Suppressor macrophage treated with lipopolysaccharide for 4 hours (primary cell): ENCODE data around the gene KLHDC7B.

ENCODE experiments used
- DNase-seq: peaks from one replicate; pipeline ENCODE4 v3.0.0-alpha.2; 2020

The KLHDC7B gene

DNA sequence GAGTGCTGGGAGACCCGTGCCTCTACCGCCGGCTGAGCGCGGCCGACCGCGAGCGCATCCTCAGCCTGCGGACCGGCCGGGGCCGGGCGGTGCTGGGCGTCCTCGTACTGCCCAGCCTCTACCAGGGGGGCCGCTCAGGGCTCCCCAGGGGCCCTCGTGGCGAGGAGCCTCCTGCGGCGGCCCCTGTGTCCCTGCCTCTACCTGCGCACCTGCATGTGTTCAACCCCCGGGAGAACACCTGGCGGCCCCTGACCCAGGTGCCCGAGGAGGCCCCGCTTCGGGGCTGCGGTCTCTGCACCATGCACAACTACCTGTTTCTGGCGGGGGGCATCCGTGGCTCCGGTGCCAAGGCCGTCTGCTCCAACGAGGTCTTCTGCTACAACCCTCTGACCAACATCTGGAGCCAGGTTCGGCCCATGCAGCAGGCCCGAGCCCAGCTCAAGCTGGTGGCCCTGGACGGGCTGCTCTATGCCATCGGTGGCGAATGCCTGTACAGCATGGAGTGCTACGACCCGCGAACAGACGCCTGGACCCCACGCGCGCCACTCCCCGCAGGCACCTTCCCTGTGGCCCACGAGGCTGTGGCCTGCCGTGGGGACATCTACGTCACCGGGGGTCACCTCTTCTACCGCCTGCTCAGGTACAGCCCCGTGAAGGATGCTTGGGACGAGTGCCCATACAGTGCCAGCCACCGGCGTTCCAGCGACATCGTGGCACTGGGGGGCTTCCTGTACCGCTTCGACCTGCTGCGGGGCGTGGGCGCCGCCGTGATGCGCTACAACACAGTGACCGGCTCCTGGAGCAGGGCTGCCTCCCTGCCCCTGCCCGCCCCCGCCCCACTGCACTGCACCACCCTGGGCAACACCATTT, 3.5 kb downstream of the KLHDC7B start:
- no peak for DNase-seq

- no peak for DNase-seq
Observed at GRCh38 chr22:50550395-50550794, 4.7 kb downstream of the KLHDC7B start.

GRCh38 chr22:50551160-50551752, 5.6 kb downstream of the KLHDC7B start:
- DNase-seq: no peak

DNA sequence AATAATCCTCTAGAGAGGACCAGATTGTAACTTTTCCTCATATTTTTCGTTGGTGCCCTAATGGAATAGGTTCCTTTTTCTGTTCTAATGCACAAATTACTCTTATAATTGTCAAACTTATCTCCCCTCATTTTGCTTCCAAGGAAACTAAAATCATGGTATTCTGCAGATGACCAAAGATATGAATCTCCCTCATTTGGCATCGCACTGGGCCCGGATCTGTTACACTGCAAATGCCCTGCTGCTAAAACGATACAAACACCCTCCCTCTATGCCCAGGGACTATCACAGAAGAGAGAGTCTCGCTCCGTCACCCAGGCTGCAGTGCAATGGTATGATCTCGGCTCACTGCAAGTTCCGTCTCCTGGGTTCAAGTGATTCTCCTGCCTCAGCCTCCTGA, 7.6 kb downstream of the KLHDC7B start:
- DNase-seq: no peak

DNA sequence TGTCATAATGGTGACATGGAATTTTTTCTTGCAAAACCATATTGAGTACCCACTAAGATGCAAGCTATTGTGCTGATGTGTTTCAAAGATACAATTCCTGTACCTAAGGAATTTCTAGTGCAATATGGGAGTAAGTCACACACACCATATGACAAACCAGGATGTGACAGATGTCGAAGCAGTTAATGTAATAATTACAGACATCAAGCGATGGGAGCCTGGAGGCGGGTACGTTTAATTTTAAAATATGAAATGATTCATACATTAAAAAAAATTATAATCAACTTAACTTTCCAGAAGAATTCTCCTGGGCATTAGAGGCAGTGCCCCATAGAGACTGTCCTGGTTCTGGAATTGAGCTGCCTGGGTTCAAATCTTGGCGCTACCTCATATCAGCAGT, 11.0 kb downstream of the KLHDC7B start:
- DNase-seq: no peak

DNA sequence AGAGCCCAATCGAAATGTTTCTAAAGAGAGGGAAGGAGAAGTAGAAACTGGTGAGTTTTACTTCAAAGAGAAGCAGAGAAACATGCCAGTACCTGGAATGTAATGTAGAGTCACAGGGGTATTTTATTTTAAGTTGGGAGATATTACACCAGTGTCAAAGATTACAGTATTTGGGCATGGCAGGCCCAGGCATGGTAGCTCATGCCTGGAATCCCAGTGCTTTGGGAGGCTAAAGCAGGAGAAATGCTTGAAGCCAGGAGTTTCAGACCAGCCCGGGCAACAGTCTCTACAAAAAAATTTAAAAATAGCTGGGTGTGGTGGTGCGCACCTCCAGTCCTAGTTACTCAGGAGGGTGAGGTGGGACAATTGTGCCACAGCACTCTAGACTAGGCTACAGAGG, 14.3 kb downstream of the KLHDC7B start:
- DNase-seq: no peak

DNA sequence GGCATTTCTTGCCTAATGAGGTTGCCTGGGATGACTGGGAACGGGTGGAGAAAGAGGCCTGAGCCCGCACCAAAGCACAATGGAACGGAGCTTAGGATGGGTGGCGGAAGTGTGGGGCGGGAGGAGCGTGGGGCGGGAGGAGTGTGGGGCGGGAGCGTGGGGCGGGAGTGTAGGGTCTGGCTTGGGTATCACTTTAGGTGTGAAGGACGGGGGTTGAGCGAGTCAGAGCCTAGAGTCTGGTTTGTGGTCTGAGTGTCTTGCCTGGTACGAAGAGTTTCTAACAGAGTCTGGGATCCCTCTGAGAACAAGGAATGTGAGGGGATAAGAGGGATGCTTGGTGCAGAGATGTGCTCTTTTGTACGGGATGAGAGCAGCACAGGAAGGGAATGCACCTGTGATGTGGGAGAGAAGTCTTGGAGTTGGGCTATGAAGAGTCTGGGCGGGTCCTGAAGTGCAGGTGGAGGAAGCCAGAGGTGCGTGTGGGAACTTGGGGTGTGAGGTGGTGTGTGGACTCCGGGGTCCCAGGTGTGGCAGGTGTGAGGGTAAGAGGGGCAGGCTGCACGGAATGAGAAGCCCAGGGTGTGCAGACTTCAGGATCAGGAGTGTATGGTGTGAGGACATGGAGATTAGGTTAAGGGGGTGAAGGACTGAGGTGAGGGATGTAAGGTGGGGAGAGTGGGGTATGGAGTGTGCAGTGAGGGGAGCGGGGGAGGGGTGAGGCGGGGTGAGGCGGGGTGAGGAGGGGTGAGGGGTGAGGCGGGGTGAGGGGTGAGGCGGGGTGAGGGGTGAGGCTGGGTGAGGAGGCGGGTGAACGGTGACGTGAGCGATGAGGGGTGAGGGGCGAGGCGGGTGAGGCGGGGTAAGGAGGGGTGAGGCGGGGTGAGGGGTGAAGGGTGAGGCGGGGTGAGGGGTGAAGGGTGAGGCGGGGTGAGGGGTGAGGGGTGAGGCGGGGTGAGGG, 16.0 kb downstream of the KLHDC7B start:
- no peak for DNase-seq

DNA sequence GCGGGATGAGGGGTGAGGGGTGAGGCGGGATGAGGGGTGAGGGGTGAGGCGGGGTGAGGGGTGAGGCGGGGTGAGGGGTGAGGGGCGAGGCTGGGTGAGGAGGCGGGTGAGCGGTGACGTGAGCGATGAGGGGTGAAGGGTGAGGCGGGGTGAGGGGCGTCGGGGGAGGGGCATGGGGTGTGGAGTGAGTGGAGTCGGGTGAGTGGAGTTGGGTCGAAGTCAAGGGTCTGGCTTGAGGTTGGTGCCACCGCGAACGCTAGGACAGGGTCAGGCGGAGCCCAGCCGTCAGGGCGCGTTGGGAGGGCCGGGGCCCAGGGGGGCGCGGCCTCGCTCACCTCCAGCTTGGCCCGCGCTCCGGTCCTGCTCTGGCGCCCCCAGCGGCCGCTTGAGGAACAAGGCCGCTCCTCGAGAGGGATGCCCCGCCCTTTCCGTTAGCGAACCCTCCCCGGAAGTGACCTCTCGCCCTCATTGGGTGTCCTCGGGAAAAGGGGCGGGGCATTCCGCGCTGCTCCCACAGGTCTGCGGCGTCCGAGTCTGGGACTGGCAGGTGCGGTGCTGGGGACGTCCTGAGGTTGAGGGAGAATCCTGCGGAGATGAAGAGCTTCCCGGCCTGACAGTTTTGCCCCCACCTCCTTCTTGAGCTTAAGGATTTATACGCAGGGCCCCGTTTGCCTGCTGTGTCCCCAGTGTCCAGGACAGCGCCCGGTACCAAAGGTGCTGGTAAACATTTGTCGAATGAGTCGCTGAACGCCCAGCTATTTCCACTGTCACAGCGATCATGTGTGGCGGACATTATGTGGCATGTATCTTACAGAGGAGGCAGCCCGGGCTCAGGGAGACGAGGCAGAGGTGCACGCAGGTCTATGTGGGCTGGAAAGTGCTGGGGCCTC, 17.1 kb downstream of the KLHDC7B start, which contains the start of gene SYCE3:
TSS of gene SYCE3 (minus strand) at position 397 of the 890 bp plus-strand sequence. CDS start 6,514 bp downstream, outside the sequence.
- DNase-seq: peak; percentile 99

DNA sequence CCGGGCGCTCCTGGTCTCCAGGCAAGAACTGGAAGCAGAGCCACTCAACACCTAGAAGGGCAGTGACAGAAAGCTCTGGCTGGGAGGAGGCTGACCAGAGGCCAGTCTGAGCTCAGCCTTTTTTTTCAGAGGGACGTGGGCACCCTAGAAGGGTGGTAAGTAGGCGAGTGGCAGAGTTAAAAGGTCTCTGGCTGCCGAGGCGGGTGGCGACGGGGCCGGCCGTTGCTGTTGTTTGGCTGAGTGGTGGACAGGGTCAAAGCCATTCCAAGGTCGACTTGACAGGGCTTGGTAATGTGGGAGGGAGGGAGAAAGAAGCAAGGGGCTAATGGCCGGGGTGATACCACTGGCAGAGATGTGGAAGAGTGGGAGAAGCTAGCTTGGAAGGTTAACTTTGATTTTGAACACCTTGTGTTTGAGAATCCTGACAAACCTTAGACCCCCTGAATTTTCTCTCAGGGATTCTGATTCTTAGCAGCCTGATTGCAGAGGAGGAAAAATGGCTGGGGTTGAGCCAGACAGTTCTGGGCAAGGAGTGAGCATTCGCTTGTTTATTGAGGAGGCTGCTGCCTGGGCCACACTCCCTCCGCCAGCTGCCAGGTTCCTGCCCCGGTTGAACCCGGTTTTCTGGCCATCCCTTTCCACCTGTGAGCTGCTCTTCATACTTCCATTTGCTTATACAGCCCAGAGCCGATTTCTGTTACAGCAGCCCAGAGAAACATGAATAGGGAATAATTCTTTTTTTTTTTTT, 17.9 kb downstream of the KLHDC7B start:
- no peak for DNase-seq

- DNase-seq: no peak
Observed at GRCh38 chr22:50564289-50564688, 18.6 kb downstream of the KLHDC7B start.

DNA sequence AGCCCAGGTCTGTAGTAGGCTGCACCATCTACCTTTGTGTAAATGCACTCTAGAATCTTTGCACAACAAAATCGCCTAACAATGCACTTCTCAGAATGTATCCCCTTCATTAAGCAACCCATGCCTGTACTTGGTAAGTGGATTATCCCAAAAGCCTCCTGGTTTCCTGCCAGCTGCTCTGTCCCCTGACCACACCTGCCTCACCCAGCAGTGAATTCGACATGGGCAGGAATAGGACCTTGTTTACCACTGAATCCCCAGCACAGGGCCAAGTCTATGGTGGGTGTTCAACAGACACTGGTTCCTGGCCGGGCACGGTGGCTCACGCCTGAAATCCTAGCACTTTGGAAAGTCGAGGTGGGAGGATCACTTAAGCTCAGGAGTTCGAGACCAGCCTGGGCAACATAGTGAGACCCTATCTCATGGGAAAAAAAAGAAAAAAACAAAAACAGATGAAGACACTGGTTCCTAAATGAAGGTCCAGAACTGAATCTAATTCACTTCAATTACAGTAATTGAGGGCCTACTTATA, 22.1 kb downstream of the KLHDC7B start:
- DNase-seq: no peak

- DNase-seq: no peak
Observed at GRCh38 chr22:50568626-50569025, 22.9 kb downstream of the KLHDC7B start.

GRCh38 chr22:50569041-50569459, 23.4 kb downstream of the KLHDC7B start:
- DNase-seq: no peak

GRCh38 chr22:50569896-50570535, 24.3 kb downstream of the KLHDC7B start:
- no peak for DNase-seq

- no peak for DNase-seq
Observed at GRCh38 chr22:50570861-50571260, 25.2 kb downstream of the KLHDC7B start.

DNA sequence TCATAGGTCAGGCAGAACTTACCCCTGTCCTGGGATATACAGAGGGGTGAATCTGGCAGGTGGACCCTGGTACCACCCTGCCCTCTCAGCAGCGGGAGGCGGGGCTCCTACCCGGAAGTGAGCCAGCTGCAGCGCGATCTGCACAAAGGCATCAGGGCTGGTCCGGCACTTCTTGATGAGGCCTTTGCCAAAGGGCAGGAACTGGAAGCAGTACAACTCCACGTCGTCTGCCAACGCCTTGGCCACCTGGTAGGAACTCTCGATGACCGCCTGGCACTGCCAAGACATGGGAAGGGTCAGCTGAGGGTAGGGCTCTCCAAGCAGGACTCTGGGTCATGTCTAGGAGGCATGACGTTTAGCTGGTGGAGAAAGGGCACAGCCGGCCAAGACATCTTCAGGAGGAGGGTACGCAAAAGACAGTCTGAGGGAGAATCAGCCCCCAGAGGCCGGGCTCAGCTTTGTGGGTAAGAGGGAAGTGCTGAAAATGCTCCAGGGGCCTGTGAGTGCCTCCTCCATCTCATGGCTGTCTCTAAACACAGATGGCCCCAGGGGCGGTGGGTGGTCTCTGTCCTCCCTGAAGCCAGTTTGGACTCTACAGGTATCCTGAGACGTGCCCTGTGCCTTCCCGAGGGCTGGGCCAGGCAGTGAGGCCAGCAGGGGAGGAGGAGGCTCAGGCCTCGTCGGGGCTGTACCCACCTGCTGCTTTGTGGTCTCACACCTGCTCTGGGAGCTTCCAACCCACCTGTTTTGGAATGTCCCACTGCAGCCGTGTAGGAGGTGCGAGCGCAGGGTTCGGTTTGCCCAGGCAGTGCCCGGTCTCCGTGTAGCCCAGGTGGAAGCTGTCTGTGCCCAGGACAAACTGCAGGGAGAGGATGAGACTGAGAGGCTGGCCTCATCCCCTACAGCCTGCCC, 25.8 kb downstream of the KLHDC7B start:
- no peak for DNase-seq

- DNase-seq: no peak
Observed at GRCh38 chr22:50572965-50573364, 27.3 kb downstream of the KLHDC7B start.

- DNase-seq: no peak
Observed at GRCh38 chr22:50573491-50574382, 28.0 kb downstream of the KLHDC7B start.
